Left renal pelvis (tissue), 4 donors: Measurements from ENCODE around the gene ASXL1. TPM values are rescaled to one million over a fixed set of nuclear protein-coding genes. Genes with fewer than 3 reads are reported as not detected.

Source experiments
- DNase-seq, 4 donors: peaks; one replicate each; pipeline ENCODE4 v3.0.0-alpha.2; 2013; ENCODE audit warnings: low read depth in 4 of 4, low spot score in 3 of 4
- polyA plus RNA-seq, 4 donors: library from polyadenylated mRNA; unstranded; fragments of 120-200 nt; gene quantifications; one replicate each; pipeline ENCODE4 v1.2.1, GENCODE V29; 2013; ENCODE audit not compliant: insufficient read length in 4 of 4

Gene ASXL1
- polyA plus RNA-seq, 4 donors = 59.5 to 76.0 (median 67.6) TPM

DNA sequence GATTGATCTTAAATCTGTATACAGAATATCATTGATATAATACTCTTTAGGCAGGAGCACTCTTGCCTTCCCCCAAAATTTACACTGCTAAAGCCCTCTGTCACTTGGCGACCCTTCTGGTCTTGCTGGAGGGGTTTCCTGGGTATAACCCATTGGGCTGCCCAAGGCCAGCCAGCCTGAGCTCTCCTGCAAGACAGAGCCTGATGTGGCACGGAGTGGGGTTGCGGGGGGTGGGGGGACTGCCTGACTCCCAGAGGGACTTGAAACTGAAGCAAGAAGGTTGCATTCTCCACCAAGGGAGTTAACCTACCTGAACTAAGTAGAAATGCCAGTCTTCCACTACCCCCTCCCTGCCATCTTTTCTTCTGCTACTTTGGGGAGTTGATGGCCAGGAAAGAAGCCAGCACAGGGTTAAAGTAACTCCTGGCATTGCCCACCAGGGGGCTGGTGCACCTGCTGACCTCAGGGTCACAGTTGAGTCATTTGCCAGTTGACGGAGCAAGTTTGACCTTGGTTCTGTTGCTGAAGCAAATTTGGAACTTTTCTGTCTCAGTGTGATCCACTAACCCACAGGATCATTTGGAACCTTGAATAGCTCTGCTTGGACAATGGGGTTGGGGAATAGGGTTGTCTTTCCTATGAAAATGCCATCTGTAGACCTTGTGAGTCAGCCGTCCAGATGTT is 79.4 kb downstream of the ASXL1 start:
- no peak for DNase-seq

DNA sequence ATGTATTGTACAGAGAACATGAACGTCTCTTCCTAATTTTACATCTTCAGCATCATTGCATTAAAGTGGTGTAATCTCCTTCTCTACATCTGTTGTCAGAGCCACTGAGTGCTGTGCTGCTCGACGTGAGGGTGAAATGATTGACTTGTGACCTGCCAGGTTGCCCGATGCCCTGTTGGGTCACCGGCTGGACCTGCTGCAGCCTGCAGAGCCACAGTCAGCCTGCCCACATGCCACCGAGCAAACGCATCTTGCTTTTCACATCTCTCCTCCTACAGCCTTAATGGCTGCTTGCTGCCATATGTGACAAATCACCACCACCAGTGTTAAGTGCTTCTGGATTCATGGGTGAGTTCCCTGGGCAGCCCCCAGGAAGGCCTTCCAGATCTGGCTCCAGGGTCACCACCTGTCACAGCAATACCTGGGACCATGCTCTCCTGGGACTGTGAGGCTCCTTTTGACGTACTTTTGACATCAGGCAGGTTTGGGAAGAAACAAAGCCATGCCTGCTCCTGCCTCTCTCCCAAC is 80.3 kb downstream of the ASXL1 start:
- DNase-seq = no peak

- no peak for DNase-seq
Observed at GRCh38 chr20:32439132-32439829, 81.2 kb downstream of the ASXL1 start.

DNA sequence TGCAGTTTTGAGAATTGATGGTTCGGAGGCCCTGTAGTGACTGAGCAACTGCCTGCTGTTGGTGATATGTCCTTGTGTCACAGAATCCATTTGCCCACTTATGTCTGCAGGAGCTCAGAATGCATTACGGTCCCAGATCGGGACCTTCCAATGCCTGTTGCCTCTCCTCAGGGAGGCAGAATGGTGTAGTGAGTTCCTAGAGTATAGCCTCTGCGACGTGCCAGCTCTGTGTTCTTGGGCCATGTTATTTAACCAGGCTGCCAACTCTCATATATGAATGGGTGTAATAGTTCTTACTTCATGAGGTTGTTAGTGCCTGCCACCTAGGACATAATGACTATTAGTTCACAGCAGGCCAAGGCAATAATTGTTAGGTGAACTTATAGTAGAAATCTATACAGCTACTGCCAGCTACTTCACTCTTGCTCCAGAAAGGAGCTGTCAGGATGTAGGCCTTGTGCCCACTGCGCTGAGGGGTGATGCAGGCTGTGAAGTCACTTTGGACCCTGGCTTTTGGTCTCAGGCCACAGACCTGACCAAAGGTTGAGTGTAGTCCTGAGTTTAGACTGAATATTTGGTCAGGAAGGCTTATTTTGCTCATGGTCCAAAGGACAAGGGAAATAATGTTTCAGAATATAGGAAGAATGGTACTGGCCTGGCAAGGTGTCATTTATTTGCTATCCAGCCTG is 82.1 kb downstream of the ASXL1 start:
- no peak for DNase-seq

DNA sequence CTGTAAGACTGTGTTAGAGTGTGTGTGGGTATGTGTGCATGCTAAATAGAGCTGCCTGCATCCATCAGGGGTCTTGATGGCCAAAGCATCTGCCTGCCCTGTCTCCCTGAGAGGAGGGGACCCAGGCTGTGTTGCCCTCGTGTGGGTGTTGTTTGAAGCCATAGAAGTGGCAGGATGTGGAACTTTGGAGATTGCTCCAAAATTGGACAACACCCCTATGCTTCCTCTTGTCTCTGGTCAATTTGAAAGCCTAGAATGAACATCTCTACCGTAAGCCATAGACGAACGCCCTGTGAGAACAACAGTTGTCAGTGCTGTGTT is 82.6 kb downstream of the ASXL1 start:
- no peak for DNase-seq

GRCh38 chr20:32441638-32442037 is 83.5 kb downstream of the ASXL1 start:
- no peak for DNase-seq

- no peak for DNase-seq
Observed at GRCh38 chr20:32442630-32443373, 84.7 kb downstream of the ASXL1 start.

- no peak for DNase-seq
Observed at GRCh38 chr20:32443386-32443974, 85.3 kb downstream of the ASXL1 start.

- DNase-seq = no peak
Observed at GRCh38 chr20:32444474-32445220, 86.5 kb downstream of the ASXL1 start.

DNA sequence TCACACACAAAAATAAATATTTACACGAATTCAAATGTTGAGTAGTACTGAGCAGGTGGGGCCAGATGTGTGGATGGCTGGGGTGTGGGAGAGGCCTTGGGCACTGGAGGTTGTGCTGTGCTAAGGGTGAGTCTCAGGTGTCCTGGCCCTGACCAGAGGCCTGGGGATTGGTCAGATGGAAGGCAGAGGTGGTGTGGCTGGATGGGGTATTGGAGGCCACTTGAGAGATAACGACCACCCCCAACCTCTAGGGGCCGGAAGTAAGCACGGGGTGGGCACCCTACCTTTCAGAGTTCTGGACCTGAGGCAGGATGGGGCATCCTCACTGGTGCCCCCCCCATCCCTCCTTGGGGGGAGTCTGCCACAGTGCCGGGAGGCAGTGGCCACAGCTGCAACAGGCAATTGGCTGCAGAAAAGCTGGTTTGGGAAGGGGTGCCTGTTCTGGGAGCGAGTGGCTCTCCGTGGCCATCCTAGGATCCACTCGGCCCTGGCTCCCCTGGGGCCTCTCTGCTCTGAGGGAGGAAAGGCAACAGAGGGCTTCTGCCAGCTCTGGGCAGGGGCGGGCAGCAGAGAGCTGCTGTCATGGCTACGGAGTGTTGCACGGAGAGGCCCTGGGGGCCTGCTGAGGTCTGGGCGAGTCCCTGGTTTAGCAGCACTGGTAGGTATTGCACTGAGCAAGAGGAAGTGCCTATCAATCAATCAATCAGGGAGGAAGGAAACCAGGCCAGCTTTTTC is 87.6 kb downstream of the ASXL1 start:
- peak in 1 of 4 donors; percentile 42 for DNase-seq

DNA sequence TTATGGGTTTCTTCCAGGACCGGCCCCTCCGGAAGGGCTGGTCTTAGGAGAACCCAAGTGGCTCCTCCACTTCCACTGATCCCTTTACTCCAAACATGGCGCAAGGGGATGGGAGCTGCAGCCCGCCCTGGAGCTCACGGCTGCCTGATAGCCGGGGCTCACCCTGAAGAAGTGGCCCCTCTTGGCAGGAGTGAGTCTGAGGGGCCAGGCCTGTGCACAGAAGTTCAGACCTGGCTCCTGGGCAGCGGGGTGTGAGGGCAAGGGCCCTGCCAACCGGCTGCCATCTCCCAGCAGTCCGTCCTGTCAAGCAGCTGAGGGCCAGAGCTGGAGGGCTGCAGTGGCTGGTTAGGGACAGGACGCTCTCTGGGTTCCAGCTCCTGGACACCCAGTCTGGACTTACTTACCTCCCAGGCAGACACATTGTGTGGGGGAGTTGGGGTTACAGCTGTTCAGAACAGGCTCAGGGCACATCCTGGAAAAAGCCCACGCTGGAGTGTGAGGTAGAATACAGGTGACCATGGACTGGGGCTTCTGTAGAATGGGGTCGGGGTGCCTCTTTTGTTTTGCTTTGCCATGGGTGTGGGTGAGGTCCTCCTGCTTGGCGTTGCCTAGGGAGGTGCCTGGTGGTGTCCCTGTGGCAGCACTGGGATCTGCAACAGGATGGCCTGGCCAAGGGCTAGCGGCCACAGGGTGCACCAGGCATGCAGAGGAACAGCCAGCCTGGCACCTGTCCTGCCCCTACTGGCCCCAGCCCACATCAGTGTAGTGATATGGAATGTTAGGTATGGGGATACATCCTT is 88.4 kb downstream of the ASXL1 start:
- no peak for DNase-seq

DNA sequence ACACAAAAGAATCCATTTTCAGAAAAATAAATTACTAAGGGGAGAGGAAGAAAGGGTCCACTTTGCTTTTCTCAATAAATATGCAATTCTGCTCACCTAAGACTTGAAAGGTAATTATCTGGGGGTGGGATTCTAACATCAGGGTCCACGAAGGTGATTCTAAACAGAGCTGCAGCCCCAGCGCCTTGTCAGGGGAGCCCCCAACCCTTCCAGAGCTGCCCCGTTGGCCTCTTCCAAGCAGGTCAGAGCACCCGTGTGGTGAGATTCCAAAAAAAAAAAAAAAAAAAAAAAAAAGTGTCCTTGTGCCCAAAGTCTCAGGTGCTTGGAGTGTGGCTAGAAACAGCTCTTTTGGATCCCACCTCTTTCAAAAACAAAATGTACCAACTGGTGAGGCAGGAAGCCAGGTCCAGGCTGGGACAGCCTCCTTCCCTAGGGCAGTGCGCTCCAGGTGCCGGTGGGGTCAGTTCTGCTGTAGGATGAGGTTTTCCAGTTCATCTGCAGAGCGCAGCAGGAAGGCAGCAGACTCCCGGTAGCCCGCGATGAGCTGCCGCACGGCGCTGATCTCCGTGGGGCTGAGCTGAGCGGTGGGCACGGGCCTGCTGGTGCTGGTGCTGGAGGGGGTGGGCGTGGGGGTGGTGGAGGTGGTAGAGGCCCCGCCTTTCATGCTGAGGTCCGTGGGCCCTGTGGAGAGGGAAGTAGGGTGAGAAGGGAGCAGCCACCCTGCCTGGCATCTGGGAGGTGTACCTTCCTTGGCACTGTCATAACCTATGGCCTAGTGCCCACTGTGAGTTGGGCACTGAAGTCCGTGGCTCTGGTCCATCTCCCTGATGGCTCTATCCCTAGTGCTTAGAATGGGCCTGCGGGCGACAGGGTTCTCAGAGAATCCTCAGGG is 89.3 kb downstream of the ASXL1 start:
- no peak for DNase-seq

DNA sequence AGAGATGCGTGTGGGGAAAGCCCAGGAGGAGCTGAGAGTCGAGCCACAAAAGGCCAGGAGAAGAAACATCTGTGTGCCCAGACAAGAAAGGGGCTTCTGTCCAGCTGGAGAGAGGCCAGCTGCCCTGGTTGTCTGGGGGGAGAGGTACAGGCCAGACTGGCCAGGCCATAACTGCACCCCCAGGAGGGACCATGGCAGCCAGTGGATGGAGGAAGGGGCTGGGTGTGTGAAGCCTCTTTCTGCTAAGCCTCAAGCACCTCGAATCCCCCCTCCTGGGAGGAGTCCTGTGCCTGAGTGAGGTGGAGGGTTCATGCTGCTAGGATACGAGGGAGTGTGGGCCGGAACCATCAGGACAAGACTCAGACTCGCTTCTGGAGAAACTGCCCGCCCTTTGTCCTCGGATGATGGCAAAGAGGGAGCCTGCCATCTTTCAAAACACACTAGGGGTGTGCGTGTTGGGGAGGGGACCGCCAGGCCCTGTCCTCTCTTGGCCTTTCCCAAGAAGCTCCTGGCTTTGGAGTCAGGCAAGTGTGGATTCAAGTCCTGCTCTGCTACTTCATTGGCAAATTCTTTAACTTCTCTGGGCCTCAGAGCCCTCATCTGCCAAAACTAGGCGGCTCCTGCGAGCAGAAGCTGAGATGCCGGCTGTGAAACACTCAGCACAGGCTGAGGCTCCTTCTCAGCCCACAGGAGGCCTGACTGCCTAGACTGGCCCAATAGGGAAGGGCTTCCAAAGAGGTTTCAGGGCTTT is 90.3 kb downstream of the ASXL1 start:
- no peak for DNase-seq

- no peak for DNase-seq
Observed at GRCh38 chr20:32449057-32449889, 91.1 kb downstream of the ASXL1 start.

GRCh38 chr20:32449890-32450401 is 91.8 kb downstream of the ASXL1 start:
- no peak for DNase-seq
